GM12874 (cell line): ENCODE measurements around the gene COL8A1.

Source experiments
- TF ChIP-seq, protein P1 (sequence below): IDR thresholded peaks from 2 replicates; pipeline ENCODE4 v1.5.1; 2011; ENCODE audit warnings: low read depth, mild to moderate bottlenecking, control low read depth, low read length, moderate library complexity; ENCODE audit not compliant: insufficient read depth

COL8A1 gene

DNA sequence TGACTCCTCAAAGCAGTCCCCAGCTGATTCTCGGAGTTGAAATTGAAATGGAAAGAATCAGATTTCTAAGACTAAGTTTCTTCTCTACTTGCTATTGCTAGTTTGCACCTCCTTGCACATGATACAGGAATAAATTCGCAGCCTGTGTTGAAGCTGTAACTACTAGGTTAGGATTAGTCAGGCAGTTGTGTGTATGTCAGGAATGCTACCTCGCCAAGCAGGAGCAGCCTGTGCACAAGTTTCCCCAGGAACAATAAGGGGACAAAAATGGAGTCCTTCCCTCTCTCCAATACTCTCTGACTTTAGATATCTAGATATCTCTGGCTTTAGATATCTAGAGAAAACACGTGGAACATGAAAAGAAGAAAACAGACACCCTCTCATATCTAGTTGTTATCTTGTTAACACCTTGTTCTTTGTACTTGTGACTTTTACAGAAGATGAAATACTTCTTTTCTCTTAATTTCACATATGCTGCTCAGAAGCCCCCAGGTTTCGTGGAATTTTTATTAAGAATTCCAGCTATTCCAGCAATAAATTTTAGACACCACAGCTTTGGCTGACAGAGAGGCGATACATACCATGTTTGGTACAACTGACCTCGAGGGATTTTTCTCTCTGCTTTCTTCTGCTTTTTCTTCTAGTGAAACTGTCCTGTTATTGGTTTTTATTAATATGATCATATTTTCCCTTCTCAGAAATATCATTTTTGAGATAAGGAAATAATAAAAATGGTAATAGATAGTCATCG, 123.2 kb downstream of the COL8A1 start:
- TF ChIP-seq, protein P1, sequence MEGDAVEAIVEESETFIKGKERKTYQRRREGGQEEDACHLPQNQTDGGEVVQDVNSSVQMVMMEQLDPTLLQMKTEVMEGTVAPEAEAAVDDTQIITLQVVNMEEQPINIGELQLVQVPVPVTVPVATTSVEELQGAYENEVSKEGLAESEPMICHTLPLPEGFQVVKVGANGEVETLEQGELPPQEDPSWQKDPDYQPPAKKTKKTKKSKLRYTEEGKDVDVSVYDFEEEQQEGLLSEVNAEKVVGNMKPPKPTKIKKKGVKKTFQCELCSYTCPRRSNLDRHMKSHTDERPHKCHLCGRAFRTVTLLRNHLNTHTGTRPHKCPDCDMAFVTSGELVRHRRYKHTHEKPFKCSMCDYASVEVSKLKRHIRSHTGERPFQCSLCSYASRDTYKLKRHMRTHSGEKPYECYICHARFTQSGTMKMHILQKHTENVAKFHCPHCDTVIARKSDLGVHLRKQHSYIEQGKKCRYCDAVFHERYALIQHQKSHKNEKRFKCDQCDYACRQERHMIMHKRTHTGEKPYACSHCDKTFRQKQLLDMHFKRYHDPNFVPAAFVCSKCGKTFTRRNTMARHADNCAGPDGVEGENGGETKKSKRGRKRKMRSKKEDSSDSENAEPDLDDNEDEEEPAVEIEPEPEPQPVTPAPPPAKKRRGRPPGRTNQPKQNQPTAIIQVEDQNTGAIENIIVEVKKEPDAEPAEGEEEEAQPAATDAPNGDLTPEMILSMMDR, result no peak

DNA sequence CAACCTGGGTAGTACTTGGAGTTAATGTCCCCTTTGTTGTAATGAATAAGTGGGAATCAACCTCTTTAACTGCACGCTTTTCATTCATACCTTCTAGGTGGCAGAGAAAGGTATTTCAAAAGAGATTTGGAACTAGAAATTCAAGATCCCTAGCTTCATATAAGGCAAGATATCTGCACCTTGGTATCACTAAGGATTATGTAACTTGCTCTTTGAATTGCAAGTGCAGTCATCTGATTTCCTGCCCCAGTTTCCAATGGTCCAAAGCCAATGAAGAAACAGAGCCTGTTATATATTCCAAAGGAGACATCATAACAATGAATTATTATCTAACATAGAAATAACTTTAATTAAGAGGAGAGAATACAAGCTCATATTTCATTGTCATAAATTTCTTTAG, 124.5 kb downstream of the COL8A1 start:
- TF ChIP-seq, protein P1, result no peak

DNA sequence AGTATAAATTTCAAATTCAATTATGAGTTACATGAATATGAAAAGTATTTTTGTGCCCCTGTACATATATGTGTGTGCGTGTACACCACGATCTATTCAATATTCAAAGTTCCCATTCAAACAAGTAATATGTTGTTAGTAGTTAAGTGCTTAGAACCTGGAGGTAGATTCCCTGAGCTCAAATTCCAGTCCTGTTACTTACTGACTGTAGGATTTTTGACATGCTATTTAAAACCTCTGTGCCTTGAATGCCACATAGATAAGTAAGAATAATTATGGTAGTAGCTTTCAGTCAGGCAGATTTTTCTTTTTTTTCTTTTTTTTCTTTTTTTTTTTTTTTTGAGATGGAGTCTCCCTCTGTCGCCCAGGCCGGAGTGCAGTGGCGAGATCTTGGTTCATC, 126.0 kb downstream of the COL8A1 start:
- TF ChIP-seq, protein P1, result no peak

DNA sequence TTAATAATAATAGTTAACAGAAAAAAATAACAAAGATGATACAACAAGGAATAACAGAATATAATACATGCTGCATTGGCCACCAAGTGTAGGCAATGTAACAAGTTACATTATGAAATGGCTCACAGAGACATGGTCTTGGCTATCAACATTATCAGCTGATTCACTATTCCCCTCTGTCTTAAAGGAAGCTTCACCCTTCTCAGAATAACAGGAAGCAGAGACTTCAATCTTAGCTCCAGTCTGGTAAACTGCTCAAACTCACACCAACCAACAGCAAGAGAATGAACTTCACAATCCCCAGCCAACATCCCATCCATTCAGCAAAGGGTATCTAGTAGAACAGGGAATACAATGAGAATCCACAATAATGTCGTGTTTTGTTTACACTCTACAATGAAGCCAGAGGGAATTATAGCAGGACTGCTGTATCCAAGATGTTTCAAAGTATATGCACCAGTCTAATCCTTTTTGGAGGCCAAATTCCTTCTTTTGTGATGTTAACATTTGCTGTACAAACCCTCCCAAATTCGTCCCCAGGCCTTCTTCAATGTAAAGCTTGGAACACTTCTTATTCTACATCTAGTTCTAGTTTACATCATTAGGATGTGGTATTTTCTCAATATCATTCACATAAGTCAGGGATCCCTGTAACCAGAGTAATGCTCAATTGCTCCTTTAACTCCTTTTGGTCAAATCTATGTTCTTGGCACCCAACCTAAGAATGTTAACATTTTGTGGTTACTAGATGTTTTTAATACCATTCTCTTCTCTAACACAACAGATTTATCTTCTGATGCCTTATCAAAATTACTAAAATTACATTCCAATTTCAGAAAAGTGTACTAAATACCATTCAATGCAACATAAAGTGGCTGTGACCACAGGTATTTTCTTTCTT, 126.9 kb downstream of the COL8A1 start:
- TF ChIP-seq, protein P1, result no peak

DNA sequence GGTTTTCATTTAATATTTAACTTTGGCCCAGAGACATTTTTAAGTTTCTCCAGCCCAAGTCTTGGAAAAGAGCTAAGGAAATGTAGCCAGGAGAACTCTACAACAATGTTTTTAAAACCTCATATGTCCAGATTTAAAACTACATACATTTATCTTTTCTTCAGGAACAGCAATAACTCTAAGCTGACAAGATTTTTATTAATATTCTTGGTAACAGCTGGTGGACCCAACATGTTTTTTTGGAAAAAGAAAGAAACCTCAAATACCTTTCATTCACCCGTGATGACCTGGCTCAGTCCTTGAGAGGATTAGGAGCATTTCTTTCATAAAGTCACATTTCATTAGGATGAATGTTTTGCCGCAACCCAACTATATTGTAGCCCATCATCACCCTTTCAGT, 128.9 kb downstream of the COL8A1 start:
- TF ChIP-seq, protein P1, result no peak

DNA sequence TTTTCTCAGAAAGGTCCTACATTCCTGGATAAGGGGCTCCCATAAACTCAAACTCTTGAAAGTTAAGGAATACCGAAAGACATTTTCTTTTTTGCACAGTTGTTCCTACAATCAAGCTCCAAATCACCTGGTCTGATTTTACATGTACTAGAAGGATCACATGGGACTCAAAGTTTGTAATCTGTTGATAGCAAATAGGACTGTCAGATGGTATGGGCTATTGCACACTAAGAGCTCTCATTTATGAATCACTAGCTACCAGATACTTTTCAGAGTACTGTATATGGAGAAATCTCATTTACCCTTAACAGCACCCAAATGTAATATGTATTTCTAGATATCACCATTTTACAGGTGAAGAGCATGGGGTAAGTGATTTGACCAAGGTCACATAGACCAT, 129.7 kb downstream of the COL8A1 start:
- TF ChIP-seq, protein P1, result no peak

DNA sequence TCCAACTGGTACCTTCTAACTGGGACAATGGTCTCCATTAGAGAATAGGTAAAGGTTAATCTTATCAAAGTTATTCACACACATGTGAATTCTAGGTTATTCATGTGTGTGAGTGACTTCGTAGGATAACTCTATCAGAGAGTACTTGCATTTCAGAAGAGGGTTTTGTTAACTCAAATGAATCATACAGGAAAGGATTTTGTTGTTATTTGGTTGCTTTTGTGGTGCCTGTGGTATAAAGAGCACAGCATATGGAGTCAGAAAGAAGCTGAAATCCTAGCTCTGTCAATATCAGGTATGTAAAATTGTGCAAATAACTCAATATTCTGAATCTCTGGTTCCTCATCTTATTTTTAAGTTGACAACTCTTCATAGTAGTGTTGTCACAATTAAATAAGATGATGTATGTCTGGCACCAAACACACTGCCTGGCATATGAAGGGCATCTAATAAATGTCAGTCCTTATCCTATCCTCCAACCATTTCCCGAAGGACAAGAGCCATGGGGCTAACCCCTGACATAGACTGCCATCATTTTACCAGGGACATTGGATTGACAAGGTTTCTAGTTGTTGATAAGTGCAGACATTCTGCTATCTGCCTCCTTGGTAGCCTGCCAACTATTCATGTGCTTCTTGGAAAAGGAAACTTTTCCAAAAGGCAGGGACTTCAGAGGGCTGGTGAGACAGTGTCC, 130.6 kb downstream of the COL8A1 start:
- TF ChIP-seq, protein P1, result no peak
